LNCaP clone FGC (cell line): ENCODE data around the gene GRIA4.

Source experiments
- DNase-seq: peaks from one replicate; pipeline ENCODE4 v3.0.0-alpha.2; 2011; ENCODE audit warnings: low read depth
- H3K4me3 ChIP-seq: 2 replicates; pipeline ENCODE4 v1.5.1; 2011; ENCODE audit warnings: mild to moderate bottlenecking, low read depth, low read length, control low read depth
- TF ChIP-seq, protein P1 (sequence below): IDR thresholded peaks from 2 replicates; pipeline ENCODE4 v1.5.1; 2012; ENCODE audit warnings: mild to moderate bottlenecking; ENCODE audit not compliant: control insufficient read depth, insufficient read depth; ENCODE audit errors: extremely low read depth

GRIA4 gene

DNA sequence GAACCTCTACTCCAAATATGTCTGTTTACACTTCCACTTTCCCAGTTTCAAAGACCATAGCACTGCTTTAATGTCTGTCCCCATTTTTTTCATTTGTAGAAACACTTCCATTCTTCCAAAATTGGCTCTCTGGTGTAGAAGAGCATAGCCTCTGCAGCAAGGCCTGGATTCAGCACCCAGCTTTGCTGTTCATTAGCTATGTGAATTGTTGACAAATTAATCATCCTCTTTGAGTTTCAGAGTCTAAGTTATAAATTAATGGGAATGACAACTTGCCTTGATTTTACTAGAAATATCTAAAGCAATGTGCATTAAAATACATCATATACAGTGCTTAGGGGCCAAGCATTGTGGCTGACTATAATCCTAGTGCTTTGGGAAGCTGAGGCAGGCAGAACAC is 22.4 kb downstream of the GRIA4 start:
- no peak overlapping the region for H3K4me3 ChIP-seq
- TF ChIP-seq, protein P1, sequence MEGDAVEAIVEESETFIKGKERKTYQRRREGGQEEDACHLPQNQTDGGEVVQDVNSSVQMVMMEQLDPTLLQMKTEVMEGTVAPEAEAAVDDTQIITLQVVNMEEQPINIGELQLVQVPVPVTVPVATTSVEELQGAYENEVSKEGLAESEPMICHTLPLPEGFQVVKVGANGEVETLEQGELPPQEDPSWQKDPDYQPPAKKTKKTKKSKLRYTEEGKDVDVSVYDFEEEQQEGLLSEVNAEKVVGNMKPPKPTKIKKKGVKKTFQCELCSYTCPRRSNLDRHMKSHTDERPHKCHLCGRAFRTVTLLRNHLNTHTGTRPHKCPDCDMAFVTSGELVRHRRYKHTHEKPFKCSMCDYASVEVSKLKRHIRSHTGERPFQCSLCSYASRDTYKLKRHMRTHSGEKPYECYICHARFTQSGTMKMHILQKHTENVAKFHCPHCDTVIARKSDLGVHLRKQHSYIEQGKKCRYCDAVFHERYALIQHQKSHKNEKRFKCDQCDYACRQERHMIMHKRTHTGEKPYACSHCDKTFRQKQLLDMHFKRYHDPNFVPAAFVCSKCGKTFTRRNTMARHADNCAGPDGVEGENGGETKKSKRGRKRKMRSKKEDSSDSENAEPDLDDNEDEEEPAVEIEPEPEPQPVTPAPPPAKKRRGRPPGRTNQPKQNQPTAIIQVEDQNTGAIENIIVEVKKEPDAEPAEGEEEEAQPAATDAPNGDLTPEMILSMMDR, result no peak
- no peak for DNase-seq

- H3K4me3 ChIP-seq, result no peak overlapping the region
- TF ChIP-seq, protein P1, result no peak
- no peak for DNase-seq
These were observed 25.6 kb downstream of the GRIA4 start for GRCh38 chr11:105635466-105635865.

DNA sequence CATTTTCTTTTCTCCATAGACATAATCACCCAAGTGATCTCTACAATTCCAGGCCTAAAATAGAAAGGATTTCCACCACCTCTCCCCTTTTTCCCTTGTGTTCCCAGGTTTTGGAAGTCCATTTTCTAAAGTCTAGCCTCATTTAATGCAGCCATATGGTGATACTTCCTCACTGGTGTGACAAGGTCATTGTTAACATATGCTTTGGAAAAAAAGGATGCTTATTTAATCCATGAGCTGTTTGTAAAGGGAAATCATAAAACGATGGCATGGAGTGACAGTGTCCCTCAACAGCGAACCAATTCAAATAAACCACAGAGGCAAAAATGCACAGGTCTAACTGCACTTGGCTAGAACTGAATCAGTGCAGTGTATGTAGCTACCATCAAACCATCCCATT is 26.6 kb downstream of the GRIA4 start:
- no peak overlapping the region for H3K4me3 ChIP-seq
- DNase-seq, result no peak
- TF ChIP-seq, protein P1, result no peak

DNA sequence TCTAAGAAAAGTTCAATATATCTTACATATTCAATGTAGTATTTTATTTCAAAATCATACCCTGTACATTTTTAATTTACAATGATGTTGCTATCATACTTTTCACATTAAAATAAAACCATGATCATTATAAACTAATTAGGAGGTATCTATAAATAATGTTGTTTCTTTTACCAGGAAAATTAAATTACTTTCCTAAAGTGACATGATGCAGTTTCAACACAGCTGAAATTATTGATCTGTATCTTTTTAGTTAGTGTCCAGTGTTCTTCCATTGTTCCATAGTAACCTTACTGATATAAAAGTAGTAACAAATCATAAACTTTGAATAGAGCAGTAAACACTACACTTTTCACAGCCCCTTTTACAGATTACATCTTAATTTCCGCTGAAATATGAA is 29.7 kb downstream of the GRIA4 start:
- no peak for DNase-seq
- TF ChIP-seq, protein P1, result no peak
- no peak overlapping the region for H3K4me3 ChIP-seq

DNA sequence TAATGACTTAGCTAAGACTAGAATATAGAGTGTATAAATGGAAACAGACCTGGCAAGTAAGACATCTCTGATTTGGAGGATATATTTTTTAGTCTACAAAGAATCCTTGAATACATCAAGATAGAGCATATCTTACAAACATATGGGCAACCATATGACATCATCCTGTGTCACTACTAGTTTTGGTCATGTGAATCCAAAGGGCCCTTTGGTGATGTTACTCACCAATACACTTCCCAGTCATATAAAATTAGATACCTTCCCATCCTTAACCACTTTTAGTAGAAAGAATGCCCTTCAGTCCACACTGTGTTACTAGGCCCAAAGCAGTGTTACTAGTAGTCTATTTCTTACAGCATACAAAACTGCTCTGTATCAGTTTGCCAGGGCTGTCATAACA is 31.6 kb downstream of the GRIA4 start:
- DNase-seq, result no peak
- TF ChIP-seq, protein P1, result no peak
- no peak overlapping the region for H3K4me3 ChIP-seq

DNA sequence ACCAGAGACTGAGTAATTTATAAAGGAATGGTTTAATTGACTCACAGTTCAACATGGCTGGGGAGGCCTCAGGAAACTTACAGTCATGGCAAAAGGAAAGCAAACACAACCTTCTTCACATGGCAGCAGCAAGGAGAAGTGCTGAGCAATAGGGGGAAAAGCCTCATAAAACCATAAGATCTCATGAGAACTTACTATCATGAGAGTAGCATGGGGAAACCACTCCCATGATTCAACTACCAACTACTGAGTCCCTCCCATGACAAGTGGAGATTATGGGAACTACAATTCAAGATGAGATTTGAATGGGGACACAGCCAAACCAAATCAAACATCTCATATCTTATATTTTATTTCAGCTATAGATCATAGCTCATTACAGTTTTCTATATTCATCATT is 33.0 kb downstream of the GRIA4 start:
- no peak for DNase-seq
- no peak overlapping the region for H3K4me3 ChIP-seq
- TF ChIP-seq, protein P1, result no peak

DNA sequence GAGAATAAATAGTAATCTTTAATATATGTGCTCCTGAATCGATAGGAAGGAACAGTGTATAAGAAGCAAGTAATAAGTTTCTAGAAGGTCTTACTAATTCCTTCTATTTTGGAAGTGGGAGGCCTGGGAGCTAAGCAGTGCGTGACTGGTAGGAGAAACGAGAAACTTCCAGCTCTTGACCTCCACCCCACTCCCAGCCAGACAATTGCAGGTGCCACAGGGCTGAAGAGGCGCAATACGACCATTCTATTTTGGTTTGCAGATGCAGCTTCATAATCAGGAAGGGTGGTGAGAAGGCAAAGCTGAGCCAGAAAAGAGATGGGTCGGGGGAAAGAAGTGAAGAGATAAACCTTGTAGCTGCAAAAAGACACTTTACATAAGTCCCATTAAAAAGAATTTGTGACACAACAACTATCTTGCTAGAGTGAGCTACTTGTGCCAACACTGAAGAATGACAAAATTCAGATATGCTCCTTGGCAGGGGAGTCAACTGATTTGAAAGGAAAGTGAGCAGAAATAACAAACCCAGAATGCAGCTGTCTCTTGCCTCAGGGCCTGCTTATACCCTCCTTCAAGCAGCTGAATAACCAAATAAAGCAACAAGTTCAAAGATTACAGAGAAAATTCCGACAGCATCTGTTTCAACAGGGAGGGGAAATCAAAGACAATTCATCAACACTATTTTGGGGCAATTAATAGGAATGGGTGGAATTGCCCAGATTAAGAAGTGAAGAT is 35.1 kb downstream of the GRIA4 start:
- no peak for DNase-seq
- no peak overlapping the region for H3K4me3 ChIP-seq
- TF ChIP-seq, protein P1, result no peak
